ENCODE data around the gene EDAR. TPM values are rescaled to one million over a fixed set of nuclear protein-coding genes. Genes with fewer than 3 reads are reported as not detected.

EDAR gene
- total and polyA plus RNA-seq, 2 of the 8 experiments (the other 6 are each of a cell fraction or from before 2014, with no cell fraction given) = not detected

DNA sequence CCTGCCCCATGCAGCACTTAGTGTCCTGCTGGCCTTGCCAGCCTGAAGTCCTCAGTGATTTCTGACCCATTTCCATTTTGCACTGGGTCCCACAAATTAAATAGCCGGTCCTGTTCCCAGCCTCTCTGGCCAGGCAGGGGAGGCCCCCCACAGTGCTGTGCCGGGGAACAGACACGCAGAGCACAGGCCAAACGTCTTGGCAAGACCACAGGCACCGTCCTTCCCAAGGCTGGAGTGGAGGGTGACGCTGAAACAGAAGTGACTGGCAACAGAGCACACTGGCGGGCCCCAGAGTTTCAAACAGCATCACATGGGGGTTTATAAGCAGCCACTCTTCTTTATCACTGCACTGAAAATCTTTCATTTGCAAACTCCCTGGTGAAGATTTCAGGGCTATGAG, 52.2 kb downstream of the EDAR start:
- Histone ChIP-seq H2AK5ac (ENCODE audit: low read depth, low read length) (no peak overlapping the region), H3K27ac (ENCODE audit: low read depth, low read length) (no peak overlapping the region), H3K4me3 (ENCODE audit: extremely low read depth in 1 of 4, insufficient read depth in 2 of 4, low read depth in 3 of 4, low read length in 4 of 4) (no peak overlapping the region), H3K14ac (ENCODE audit: insufficient read length) (no peak overlapping the region), H2BK15ac (ENCODE audit: low read length) (no peak overlapping the region), H4K8ac (ENCODE audit: extremely low read depth, insufficient read depth, low read length) (peak overlapping the region; percentile 14), H3K4me1 (replicated peaks in 1 of 4; ENCODE audit: control insufficient read depth in 3 of 4, insufficient read depth in 4 of 4, low read length in 3 of 4) (peaks cover 4 to 15% (median 11%) of the 10 kb centered on the region in 4 experiments), H4K91ac (replicated peaks; ENCODE audit: insufficient read length, low read length) (no peak overlapping the region), H4K5ac (ENCODE audit: insufficient read length, low read depth, low read length) (no peak overlapping the region), H2BK20ac (ENCODE audit: low read length) (no peak overlapping the region), H3K79me1 (ENCODE audit: low read depth, low read length) (no peaks in the 10 kb centered on the region), H3K23ac (ENCODE audit: insufficient read length) (no peak overlapping the region), H3K18ac (ENCODE audit: extremely low read depth, low read length) (no peak overlapping the region; the same call in 1 of the 2 replicates), H2BK5ac (ENCODE audit: low read depth, low read length) (no peak overlapping the region), H2AFZ (ENCODE audit: low read length) (no peak overlapping the region), H3K36me3 (ENCODE audit: control insufficient read depth in 2 of 4, insufficient read depth in 4 of 4, low read length in 3 of 4) (no peaks in the 10 kb centered on the region), H3K9ac (replicated peaks in 1 of 4; ENCODE audit: extremely low read depth in 1 of 4, low read depth in 3 of 4, low read length in 3 of 4) (no peak overlapping the region), H3K23me2 (ENCODE audit: low read depth, low read length) (peaks cover 4% of the 10 kb centered on the region; the same call in 1 of the 2 replicates), H3K56ac (replicated peaks; ENCODE audit: insufficient read length, low read depth, low read length) (no peak overlapping the region), H2BK12ac (ENCODE audit: low read depth, low read length) (no peak overlapping the region), H3K4me2 (ENCODE audit: insufficient read depth in 1 of 2, low read depth in 2 of 2, low read length in 2 of 2) (no peak overlapping the region), H3K27me3 (replicated peaks in 1 of 4; ENCODE audit: control insufficient read depth in 3 of 4, extremely low read depth in 1 of 4, insufficient read depth in 3 of 4, low read length in 3 of 4) (no peaks in the 10 kb centered on the region), H3K79me2 (ENCODE audit: control insufficient read depth in 1 of 2, insufficient read depth in 2 of 2, low read length in 2 of 2) (no peaks in the 10 kb centered on the region), H3K4ac (replicated peaks; ENCODE audit: insufficient read length, low read depth, low read length) (no peak overlapping the region), H4K20me1 (replicated peaks in 1 of 2; ENCODE audit: control insufficient read depth in 1 of 2, insufficient read depth in 2 of 2, low read length in 2 of 2) (no peaks in the 10 kb centered on the region), H2BK120ac (replicated peaks; ENCODE audit: low read depth, low read length) (no peak overlapping the region), H3K9me3 (ENCODE audit: insufficient read depth in 2 of 2, low read depth in 1 of 2, low read length in 1 of 2) (no peaks in the 10 kb centered on the region)
- DNase-seq (ENCODE audit: low read depth in 1 of 2, low spot score in 2 of 2) (no peak), FAIRE-seq (no peak)
- TF ChIP-seq FOSL1 (IDR thresholded peaks at IDR 0.05; ENCODE audit: insufficient read depth, low read depth, low read length) (no peak), SP4 (IDR thresholded peaks at IDR 0.05; ENCODE audit: low read length) (no peak), NRF1 (IDR thresholded peaks at IDR 0.05; ENCODE audit: low read depth, low read length) (no peak), RXRA (IDR thresholded peaks at IDR 0.05; ENCODE audit: insufficient read depth, low read depth, low read length) (no peak), SP1 (IDR thresholded peaks at IDR 0.05; ENCODE audit: low read depth, low read length) (no peak), KDM4A (IDR thresholded peaks at IDR 0.05; ENCODE audit: low read depth, low read length, severe bottlenecking) (no peak), TBP (IDR thresholded peaks at IDR 0.05; ENCODE audit: low read depth, low read length) (no peak), RAD21 (IDR thresholded peaks at IDR 0.05 in 1 of 2, conservative IDR thresholded peaks at IDR 0.05 in 1 of 2; ENCODE audit: low read depth in 2 of 2, low read length in 2 of 2) (no peak), SP2 (IDR thresholded peaks at IDR 0.05; ENCODE audit: low read length) (no peak), MAFK (IDR thresholded peaks at IDR 0.05; ENCODE audit: low read depth, low read length) (no peak), EP300 (IDR thresholded peaks at IDR 0.05; ENCODE audit: borderline replicate concordance in 1 of 2, low read depth in 2 of 2, low read length in 2 of 2) (no peak), POU5F1 (IDR thresholded peaks at IDR 0.05; ENCODE audit: low read depth, low read length) (no peak), GTF2F1 (IDR thresholded peaks at IDR 0.05; ENCODE audit: borderline replicate concordance, low read depth, low read length) (no peak)
- 86% methylated on average over 7 of the region's 7 CpGs; no CpG with 5 or more reads in 1 of the 2 experiments for WGBS, 2 experiments (ENCODE audit: extremely low coverage in 1 of 2, insufficient coverage in 1 of 2, insufficient read length in 1 of 2, insufficient replicate concordance in 2 of 2, low coverage in 1 of 2, low lambda C conversion rate in 2 of 2, missing lambda C conversion rate in 1 of 2)
- CTCF ChIA-PET (ENCODE audit: partially characterized antibody) = interaction anchor here (1.6 to 2.6 kb wide), 2 partner anchors 8 to 65 kb away, joined by 9 to 17 read pairs; no protein-coding TSS in a partner anchor
- POLR2A ChIA-PET (ENCODE audit: partially characterized antibody) = no interaction called here

Data from H1 (cell line).